Measurements from ENCODE around the gene NHEJ1. TPM values are rescaled to one million over a fixed set of nuclear protein-coding genes. Genes with fewer than 3 reads are reported as not detected.

Gene NHEJ1
- total and polyA plus RNA-seq, 2 of the 13 experiments (the other 11 are each of a cell fraction or from before 2014, with no cell fraction given), result 30.0 to 30.7 TPM

- TF ChIP-seq SOX13 (IDR thresholded peaks at IDR 0.05) (no peak), SOX13 (CRISPR knock-in tag; conservative IDR thresholded peaks at IDR 0.05 in 1 of 2, IDR thresholded peaks at IDR 0.05 in 1 of 2) (peak; percentile 52 to 71; a peak in 1 of 4 replicates), ZNF446 (CRISPR knock-in tag; IDR thresholded peaks at IDR 0.05) (no peak), MED13 (CRISPR knock-in tag; IDR thresholded peaks at IDR 0.05) (no peak), ZNF572 (CRISPR knock-in tag; IDR thresholded peaks at IDR 0.05) (no peak; the same call in 1 of the 2 replicates), CREB1 (IDR thresholded peaks at IDR 0.05) (no peak), CREB1 (CRISPR knock-in tag; IDR thresholded peaks at IDR 0.05) (no peak), MIER2 (CRISPR knock-in tag; IDR thresholded peaks at IDR 0.05) (peak; percentile 78; the same call in 1 of the 2 replicates), HDAC2 (CRISPR knock-in tag; IDR thresholded peaks at IDR 0.05) (peak; percentile 60; the same call in 1 of the 2 replicates), NBN (conservative IDR thresholded peaks at IDR 0.05) (no peak), MIXL1 (CRISPR knock-in tag; IDR thresholded peaks at IDR 0.05) (no peak), PCBP2 (optimal IDR thresholded peaks at IDR 0.05; ENCODE audit: low read depth, low read length, poor library complexity, severe bottlenecking) (no peak), SIX1 (CRISPR knock-in tag; IDR thresholded peaks at IDR 0.05; ENCODE audit: borderline replicate concordance) (no peak), HNRNPLL (IDR thresholded peaks at IDR 0.05; ENCODE audit: low read depth, low read length, poor library complexity, severe bottlenecking) (peak; percentile 48), ZNF350 (CRISPR knock-in tag; IDR thresholded peaks at IDR 0.05; ENCODE audit: borderline replicate concordance, low read depth) (no peak), ZFP91 (CRISPR knock-in tag; IDR thresholded peaks at IDR 0.05; ENCODE audit: borderline replicate concordance) (peak; percentile 68), ZNF749 (CRISPR knock-in tag; IDR thresholded peaks at IDR 0.05; ENCODE audit: borderline replicate concordance) (no peak), KLF15 (CRISPR knock-in tag; IDR thresholded peaks at IDR 0.05; ENCODE audit: borderline replicate concordance) (no peak; the same call in 1 of the 2 replicates), ZBTB8A (CRISPR knock-in tag; IDR thresholded peaks at IDR 0.05; ENCODE audit: borderline replicate concordance, low read depth) (no peak), ZNF850 (CRISPR knock-in tag; conservative IDR thresholded peaks at IDR 0.05) (0 out of 2 replicates have a peak, but pooled peaks have one; percentile 54), TIGD3 (CRISPR knock-in tag; IDR thresholded peaks at IDR 0.05; ENCODE audit: borderline replicate concordance) (peak; percentile 40; the same call in 1 of the 2 replicates), AGO1 (IDR thresholded peaks at IDR 0.05; ENCODE audit: low read depth, low read length, poor library complexity, severe bottlenecking) (peak; percentile 61), STAT5B (CRISPR knock-in tag; IDR thresholded peaks at IDR 0.05) (0 out of 2 replicates have a peak, but pooled peaks have one; percentile 33)
- TF ChIP-seq, protein P1, sequence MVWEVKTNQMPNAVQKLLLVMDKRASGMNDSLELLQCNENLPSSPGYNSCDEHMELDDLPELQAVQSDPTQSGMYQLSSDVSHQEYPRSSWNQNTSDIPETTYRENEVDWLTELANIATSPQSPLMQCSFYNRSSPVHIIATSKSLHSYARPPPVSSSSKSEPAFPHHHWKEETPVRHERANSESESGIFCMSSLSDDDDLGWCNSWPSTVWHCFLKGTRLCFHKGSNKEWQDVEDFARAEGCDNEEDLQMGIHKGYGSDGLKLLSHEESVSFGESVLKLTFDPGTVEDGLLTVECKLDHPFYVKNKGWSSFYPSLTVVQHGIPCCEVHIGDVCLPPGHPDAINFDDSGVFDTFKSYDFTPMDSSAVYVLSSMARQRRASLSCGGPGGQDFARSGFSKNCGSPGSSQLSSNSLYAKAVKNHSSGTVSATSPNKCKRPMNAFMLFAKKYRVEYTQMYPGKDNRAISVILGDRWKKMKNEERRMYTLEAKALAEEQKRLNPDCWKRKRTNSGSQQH (CRISPR knock-in tag; IDR thresholded peaks at IDR 0.05; ENCODE audit: low read depth), result 0 out of 2 replicates have a peak, but pooled peaks have one; percentile 33
- TF ChIP-seq, protein P2, sequence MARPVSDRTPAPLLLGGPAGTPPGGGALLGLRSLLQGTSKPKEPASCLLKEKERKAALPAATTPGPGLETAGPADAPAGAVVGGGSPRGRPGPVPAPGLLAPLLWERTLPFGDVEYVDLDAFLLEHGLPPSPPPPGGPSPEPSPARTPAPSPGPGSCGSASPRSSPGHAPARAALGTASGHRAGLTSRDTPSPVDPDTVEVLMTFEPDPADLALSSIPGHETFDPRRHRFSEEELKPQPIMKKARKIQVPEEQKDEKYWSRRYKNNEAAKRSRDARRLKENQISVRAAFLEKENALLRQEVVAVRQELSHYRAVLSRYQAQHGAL (CRISPR knock-in tag; IDR thresholded peaks at IDR 0.05; ENCODE audit: not compliant biosample characterization), result no peak
Measured at GRCh38 chr2:219057709-219058540, 102.7 kb downstream of the NHEJ1 start (continued).

Measured in HepG2 (cell line).